Peyer's patch (tissue), 4 donors: ENCODE measurements around the gene RERE. TPM values are rescaled to one million over a fixed set of nuclear protein-coding genes. Genes with fewer than 3 reads are reported as not detected.

ENCODE experiments used
- DNase-seq, 3 donors: peaks; one replicate each; pipeline ENCODE4 v3.0.0-alpha.2; 2017 to 2019
- H3K27ac ChIP-seq, 4 donors: fragments of 200-600 bp; sonication (generic); one replicate each; pipeline ENCODE4 v1.5.1; 2016 to 2019
- H3K27me3 ChIP-seq, 2 donors: fragments of 200-600 bp; sonication (generic); one replicate each; pipeline ENCODE4 v1.5.1; 2019
- H3K36me3 ChIP-seq, 3 donors: fragments of 200-600 bp; sonication (generic); one replicate each; pipeline ENCODE4 v1.5.1; 2016 to 2019
- H3K4me1 ChIP-seq, 4 donors: fragments of 200-600 bp; sonication (generic); one replicate each; pipeline ENCODE4 v1.5.1; 2016 to 2019
- H3K4me3 ChIP-seq, 4 donors: fragments of 200-600 bp; sonication (generic); 1 replicate in 3 of 4; 2 replicates in 1 of 4; pipeline ENCODE4 v1.5.1; 2016 to 2019; ENCODE audit warnings: mild to moderate bottlenecking in 1 of 4
- H3K9me3 ChIP-seq, 4 donors: fragments of 200-600 bp; sonication (generic); one replicate each; pipeline ENCODE4 v1.5.1; 2016 to 2019; ENCODE audit warnings: mild to moderate bottlenecking in 1 of 4
- POLR2A ChIP-seq, 2 donors: fragments of 450-650 bp; IDR thresholded peaks; one replicate each; pipeline ENCODE4 v1.5.1; 2017; ENCODE audit warnings: antibody characterized with exemption in 2 of 2, mild to moderate bottlenecking in 2 of 2, moderate library complexity in 2 of 2
- total RNA-seq, 4 donors: library from RNA; depleted of rRNA; stranded (reverse); fragments of >200 nt; gene quantifications; one replicate each; pipeline ENCODE4 v1.1.0, GENCODE V29; 2016
- TF ChIP-seq, protein P1 (sequence below), 6 experiments: fragments of 450-650 bp in 4 of 6; fragments of 200-600 bp in 2 of 6; sonication (generic) in 1 of 6; IDR thresholded peaks; one replicate each; pipeline ENCODE4 v1.5.1; 2017 to 2019; ENCODE audit warnings: antibody characterized with exemption in 6 of 6, mild to moderate bottlenecking in 3 of 6, moderate library complexity in 1 of 6

RERE gene
- total RNA-seq, 4 donors from 2014 or later, result 98.5 to 528 (median 110) TPM

DNA sequence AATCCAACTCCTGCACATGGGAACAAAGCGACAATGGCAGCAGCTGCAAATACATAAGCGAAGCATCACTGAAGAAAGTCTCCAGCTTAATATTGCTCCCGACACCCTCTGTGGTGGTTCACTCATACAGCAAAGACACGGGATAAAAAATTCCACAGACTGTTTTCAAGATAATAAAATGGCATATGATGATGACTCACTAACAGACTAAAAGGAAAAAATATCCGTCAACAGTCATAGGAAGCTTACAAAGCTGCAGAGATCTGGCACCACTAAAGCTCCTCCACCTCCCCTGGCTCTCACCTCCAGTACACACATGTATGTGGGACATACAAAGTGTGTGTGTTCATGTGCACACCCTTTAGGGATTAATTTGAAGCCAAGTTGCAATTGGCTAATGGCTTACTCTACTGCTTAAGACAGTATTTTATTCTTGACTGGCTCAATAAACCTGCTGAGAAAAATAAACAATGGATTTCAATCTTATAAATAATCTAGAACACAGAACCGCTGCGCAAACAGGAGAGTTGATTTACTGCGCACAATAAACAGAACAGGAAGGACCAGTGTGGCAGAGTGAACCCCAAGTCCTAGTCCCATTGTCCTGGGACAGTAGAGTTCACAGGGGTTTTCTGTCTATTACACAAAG, 405.1 kb downstream of the RERE start:
- no peak for DNase-seq
- TF ChIP-seq, protein P1, sequence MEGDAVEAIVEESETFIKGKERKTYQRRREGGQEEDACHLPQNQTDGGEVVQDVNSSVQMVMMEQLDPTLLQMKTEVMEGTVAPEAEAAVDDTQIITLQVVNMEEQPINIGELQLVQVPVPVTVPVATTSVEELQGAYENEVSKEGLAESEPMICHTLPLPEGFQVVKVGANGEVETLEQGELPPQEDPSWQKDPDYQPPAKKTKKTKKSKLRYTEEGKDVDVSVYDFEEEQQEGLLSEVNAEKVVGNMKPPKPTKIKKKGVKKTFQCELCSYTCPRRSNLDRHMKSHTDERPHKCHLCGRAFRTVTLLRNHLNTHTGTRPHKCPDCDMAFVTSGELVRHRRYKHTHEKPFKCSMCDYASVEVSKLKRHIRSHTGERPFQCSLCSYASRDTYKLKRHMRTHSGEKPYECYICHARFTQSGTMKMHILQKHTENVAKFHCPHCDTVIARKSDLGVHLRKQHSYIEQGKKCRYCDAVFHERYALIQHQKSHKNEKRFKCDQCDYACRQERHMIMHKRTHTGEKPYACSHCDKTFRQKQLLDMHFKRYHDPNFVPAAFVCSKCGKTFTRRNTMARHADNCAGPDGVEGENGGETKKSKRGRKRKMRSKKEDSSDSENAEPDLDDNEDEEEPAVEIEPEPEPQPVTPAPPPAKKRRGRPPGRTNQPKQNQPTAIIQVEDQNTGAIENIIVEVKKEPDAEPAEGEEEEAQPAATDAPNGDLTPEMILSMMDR (IDR thresholded peaks at IDR 0.05), result no peak
- TF ChIP-seq POLR2A (IDR thresholded peaks at IDR 0.05), result no peak
- H3K27ac ChIP-seq, result peak overlapping the region; percentile 1 to 82 (median 48)
- no peak overlapping the region for H3K4me3 ChIP-seq
- peaks cover 0 to 84% (median 20%) of the 10 kb centered on the region in 4 donors for H3K4me1 ChIP-seq
- no peaks in the 10 kb centered on the region for H3K27me3 ChIP-seq
- peaks cover 0 to 13% (median 0%) of the 10 kb centered on the region in 3 donors for H3K36me3 ChIP-seq
- H3K9me3 ChIP-seq, result no peaks in the 10 kb centered on the region

DNA sequence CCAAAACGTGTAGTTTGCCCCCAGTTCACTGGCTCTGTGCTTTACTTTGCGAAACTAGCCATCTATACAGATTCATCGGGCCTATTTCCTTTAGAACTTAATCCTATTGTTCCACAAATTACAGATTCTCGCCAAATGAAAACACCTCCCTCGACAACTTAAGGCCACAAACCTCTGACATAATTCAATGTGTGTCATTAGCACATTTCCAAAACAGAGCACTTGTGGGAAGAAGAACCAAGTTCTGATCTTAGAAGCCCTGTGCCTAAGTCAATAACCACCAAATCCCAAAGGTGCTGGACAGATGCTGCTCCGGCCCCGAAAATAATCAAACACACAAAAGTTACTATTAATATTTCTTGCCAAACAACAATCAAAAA, 405.6 kb downstream of the RERE start:
- Histone ChIP-seq H3K27me3 (no peaks in the 10 kb centered on the region), H3K9me3 (no peaks in the 10 kb centered on the region), H3K27ac (peak overlapping the region in 3 of 4 donors; percentile 31 to 82 (median 65)), H3K4me1 (peaks cover 0 to 84% (median 22%) of the 10 kb centered on the region in 4 donors), H3K4me3 (no peak overlapping the region), H3K36me3 (peaks cover 0 to 9% (median 0%) of the 10 kb centered on the region in 3 donors)
- DNase-seq, result no peak
- TF ChIP-seq, protein P1 (IDR thresholded peaks at IDR 0.05), result no peak
- TF ChIP-seq POLR2A (IDR thresholded peaks at IDR 0.05), result no peak

DNA sequence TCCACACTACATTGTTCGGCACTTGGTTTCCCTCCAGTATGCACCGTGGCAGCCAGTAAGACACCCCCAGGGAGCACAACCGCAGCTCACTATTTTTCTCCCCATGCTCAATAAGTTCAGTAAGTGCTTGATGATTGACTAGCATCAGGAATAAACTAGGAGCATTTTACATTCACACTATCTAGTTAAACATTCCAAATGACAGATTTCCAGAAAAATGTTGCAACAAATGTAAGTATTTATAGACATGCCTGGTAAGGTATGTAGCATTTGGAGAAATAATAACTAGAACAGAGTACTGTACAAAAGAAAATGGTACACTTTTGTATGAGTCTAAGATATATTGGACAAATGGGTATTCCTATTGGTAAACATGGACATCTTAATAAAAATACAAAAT, 406.6 kb downstream of the RERE start:
- peaks cover 0 to 80% (median 22%) of the 10 kb centered on the region in 4 donors for H3K4me1 ChIP-seq
- no peak for TF ChIP-seq POLR2A (IDR thresholded peaks at IDR 0.05)
- TF ChIP-seq, protein P1 (IDR thresholded peaks at IDR 0.05), result no peak
- no peak for DNase-seq

DNA sequence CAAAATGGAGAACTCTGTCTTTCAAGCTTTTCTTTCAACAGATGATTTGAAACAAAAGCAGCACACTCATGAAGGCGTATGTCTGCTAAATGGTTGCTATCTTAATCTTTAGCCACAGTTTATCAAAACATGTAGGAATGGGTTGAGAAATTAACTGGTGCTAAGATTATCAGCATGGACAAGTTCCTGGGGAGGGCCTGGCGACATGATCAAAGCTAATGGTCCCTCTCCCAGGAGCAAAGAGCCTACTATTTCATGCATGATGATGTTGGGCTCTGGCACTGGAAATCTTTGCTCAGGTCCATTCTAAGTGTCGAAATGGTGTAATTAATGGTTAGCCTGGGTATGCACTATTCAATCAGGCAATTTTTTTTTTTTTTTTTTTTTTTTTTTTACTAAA, 407.8 kb downstream of the RERE start:
- peak overlapping the region in 2 of 4 donors; percentile 17 to 24 for H3K4me3 ChIP-seq
- peaks cover 0 to 72% (median 19%) of the 10 kb centered on the region in 4 donors for H3K4me1 ChIP-seq
- no peaks in the 10 kb centered on the region for H3K27me3 ChIP-seq
- TF ChIP-seq POLR2A (IDR thresholded peaks at IDR 0.05), result no peak
- TF ChIP-seq, protein P1 (IDR thresholded peaks at IDR 0.05), result no peak
- peaks cover 0 to 9% (median 0%) of the 10 kb centered on the region in 3 donors for H3K36me3 ChIP-seq
- DNase-seq, result no peak
- H3K27ac ChIP-seq, result peak overlapping the region; percentile 62 to 90 (median 76)
- H3K9me3 ChIP-seq, result no peaks in the 10 kb centered on the region

More for the DNA sequence above, 406.6 kb downstream of the RERE start:
- no peaks in the 10 kb centered on the region for H3K9me3 ChIP-seq
- no peak overlapping the region for H3K4me3 ChIP-seq
- peaks cover 0 to 5% (median 0%) of the 10 kb centered on the region in 3 donors for H3K36me3 ChIP-seq
- peak overlapping the region in 2 of 4 donors; percentile 70 to 85 for H3K27ac ChIP-seq
- no peaks in the 10 kb centered on the region for H3K27me3 ChIP-seq

DNA sequence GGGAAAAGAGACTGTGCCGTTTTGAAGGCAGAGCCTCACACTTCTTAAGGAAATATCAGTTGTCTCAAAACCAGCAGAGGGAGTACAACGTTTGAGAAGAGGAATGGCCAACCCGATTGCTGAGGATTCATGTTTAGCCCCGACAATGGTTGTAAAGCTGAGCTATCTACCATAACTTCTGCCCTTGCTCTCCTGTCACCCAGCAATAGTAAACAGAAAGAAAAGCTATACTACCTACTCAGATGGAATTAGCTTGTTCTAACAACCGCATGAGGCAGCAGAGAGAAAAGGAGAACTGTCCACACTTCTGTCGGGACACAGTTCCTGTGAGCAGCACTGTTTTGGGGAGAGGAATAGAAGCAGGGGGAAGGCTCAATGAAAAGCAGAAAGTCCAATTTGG, 408.3 kb downstream of the RERE start:
- peak overlapping the region; percentile 62 to 90 (median 76) for H3K27ac ChIP-seq
- DNase-seq, result no peak
- no peak for TF ChIP-seq POLR2A (IDR thresholded peaks at IDR 0.05)
- TF ChIP-seq, protein P1 (IDR thresholded peaks at IDR 0.05), result peak; percentile 9 to 71 (median 54)
- peaks cover 0 to 14% (median 0%) of the 10 kb centered on the region in 3 donors for H3K36me3 ChIP-seq
- peak overlapping the region in 2 of 4 donors; percentile 24 to 25 for H3K4me3 ChIP-seq
- H3K9me3 ChIP-seq, result no peaks in the 10 kb centered on the region
- H3K4me1 ChIP-seq, result peaks cover 0 to 72% (median 19%) of the 10 kb centered on the region in 4 donors
- no peaks in the 10 kb centered on the region for H3K27me3 ChIP-seq
